Stimulated activated CD4-positive, alpha-beta T cell treated with anti-CD3 and anti-CD28 coated beads, TNF-alpha, amount 100 ng/mL, for 1 hour (primary cell): ENCODE data around the gene LIPA.
A peak's percentile ranks its signal among the peaks of the same experiment; 100 is the strongest.
"Not testable (repeated sequence)": the region's sequence is repeated elsewhere in the genome, so short reads cannot be mapped to it uniquely, and the experiment has no call there.

Experiments used
- DNase-seq, 3 donors: peaks; one replicate each; pipeline ENCODE4 v3.0.0-alpha.2; 2020; ENCODE audit warnings: low read depth in 3 of 3, low spot score in 1 of 3

The LIPA gene

GRCh38 chr10:89213191-89213808 is 38.3 kb downstream of the LIPA start:
- no peak for DNase-seq

GRCh38 chr10:89210794-89211425 is 40.7 kb downstream of the LIPA start:
- DNase-seq: no peak

- DNase-seq: no peak
Measured at GRCh38 chr10:89209718-89210117, 41.9 kb downstream of the LIPA start.

GRCh38 chr10:89207801-89208551 is 43.6 kb downstream of the LIPA start:
- DNase-seq: no peak

- DNase-seq: peak in 1 of 3 donors; percentile 25
Measured at GRCh38 chr10:89207181-89207800, 44.3 kb downstream of the LIPA start, which contains the start of gene CH25H. Gene CH25H, minus strand, starts transcription at chr10:89207317. Its CDS starts 25 bp downstream, at chr10:89207292.

- DNase-seq: no peak
Measured at GRCh38 chr10:89206402-89207180, 45.0 kb downstream of the LIPA start.

GRCh38 chr10:89204621-89205185 is 46.9 kb downstream of the LIPA start:
- DNase-seq: no peak

GRCh38 chr10:89203237-89203636 is 48.3 kb downstream of the LIPA start:
- DNase-seq: no peak

GRCh38 chr10:89202033-89202425 is 49.5 kb downstream of the LIPA start:
- DNase-seq: no peak

- no peak for DNase-seq
Measured at GRCh38 chr10:89201345-89202032, 50.1 kb downstream of the LIPA start.

- no peak for DNase-seq
Measured at GRCh38 chr10:89197473-89197872, 54.1 kb downstream of the LIPA start.

GRCh38 chr10:89191301-89191700 is 60.3 kb downstream of the LIPA start:
- not testable (repeated sequence) for DNase-seq

GRCh38 chr10:89189211-89189734 is 62.3 kb downstream of the LIPA start:
- DNase-seq: no peak

- DNase-seq: no peak
Measured at GRCh38 chr10:89185658-89186057, 65.9 kb downstream of the LIPA start.

GRCh38 chr10:89184638-89185037 is 66.9 kb downstream of the LIPA start:
- no peak for DNase-seq

- DNase-seq: no peak
Measured at GRCh38 chr10:89183571-89183970, 68.0 kb downstream of the LIPA start.

GRCh38 chr10:89182894-89183293 is 68.7 kb downstream of the LIPA start:
- no peak for DNase-seq

- no peak for DNase-seq
Measured at GRCh38 chr10:89175816-89176215, 75.8 kb downstream of the LIPA start.

- no peak for DNase-seq
Measured at GRCh38 chr10:89173075-89173474, 78.5 kb downstream of the LIPA start.

- DNase-seq: no peak
Measured at GRCh38 chr10:89171996-89172395, 79.6 kb downstream of the LIPA start.
